T-helper 1 cell treated with Interleukin-12 subunit alpha and Interleukin-12 subunit beta and Interleukin-4 antibody, amounts not matched to agents 30 μg/mL and 1 μg/mL, for 36 hours (primary cell): Measurements from ENCODE around the gene VCX3A.
"Not testable (repeated sequence)": the region's sequence is repeated elsewhere in the genome, so short reads cannot be mapped to it uniquely, and the experiment has no call there.

Experiments used
- H3K27ac Mint-ChIP-seq: one replicate; pipeline ENCODE4 v1.8.0; 2021; ENCODE audit warnings: mild to moderate bottlenecking, mixed read lengths
- H3K27me3 Mint-ChIP-seq: one replicate; pipeline ENCODE4 v1.8.0; 2021; ENCODE audit warnings: low read depth, mixed read lengths
- H3K36me3 Mint-ChIP-seq: one replicate; pipeline ENCODE4 v1.8.0; 2021; ENCODE audit warnings: low read depth, mixed read lengths
- H3K4me1 Mint-ChIP-seq: one replicate; pipeline ENCODE4 v1.8.0; 2021; ENCODE audit warnings: low read depth, mixed read lengths
- H3K4me3 Mint-ChIP-seq: one replicate; pipeline ENCODE4 v1.8.0; 2021; ENCODE audit warnings: mild to moderate bottlenecking, moderate library complexity, mixed read lengths
- H3K9me3 Mint-ChIP-seq: one replicate; pipeline ENCODE4 v1.8.0; 2021; ENCODE audit warnings: mixed read lengths

Gene VCX3A

DNA sequence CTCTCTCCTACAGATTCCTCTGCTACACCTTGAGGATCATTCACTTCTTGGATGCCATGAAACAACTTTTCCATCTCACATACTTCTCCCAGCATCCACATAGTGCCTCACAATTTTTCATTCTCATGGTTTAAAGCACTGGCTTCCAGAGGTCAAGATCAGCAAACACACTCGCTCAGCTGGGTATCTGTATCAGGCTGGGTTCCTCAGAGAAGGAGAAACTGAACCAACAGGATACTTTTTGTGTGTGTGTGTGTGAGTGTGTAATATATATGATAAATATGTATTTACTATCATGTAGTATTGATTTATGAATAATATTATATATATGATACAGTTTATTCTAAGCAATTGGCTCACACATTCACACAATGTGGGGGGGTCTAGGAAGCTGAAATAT is at the start of gene VCX3A:
VCX3A (minus strand) TSS at position 101 of the 400 bp plus-strand sequence. CDS start 621 bp downstream, outside the sequence.
- H3K4me1 Mint-ChIP-seq, H3K27ac Mint-ChIP-seq: not testable (repeated sequence)

DNA sequence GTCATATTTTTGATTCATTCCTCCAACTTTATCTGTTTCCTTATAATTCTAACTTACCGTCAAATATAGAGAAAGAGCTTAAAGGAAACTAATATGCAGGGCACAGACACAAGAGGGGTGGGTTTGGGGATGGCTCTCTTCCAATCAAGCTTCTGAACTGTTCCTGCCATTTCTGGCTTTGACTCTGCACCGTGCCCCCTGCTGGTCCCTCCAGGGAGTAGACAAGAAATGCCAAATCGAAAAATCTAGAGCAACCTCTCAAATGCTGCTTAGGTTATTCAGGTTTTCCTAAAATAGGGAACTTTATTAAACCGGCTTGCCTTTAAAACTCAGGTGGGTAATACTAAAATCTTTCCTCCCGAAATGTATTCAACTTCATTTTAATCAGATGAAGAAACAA is 39.8 kb upstream of the VCX3A start:
- no peaks in the 10 kb centered on the region for H3K4me1 Mint-ChIP-seq
- no peaks in the 10 kb centered on the region for H3K27me3 Mint-ChIP-seq

More for the DNA sequence above, at the start of gene VCX3A:
- H3K9me3 Mint-ChIP-seq, H3K27me3 Mint-ChIP-seq, H3K4me3 Mint-ChIP-seq, H3K36me3 Mint-ChIP-seq: not testable (repeated sequence)

DNA sequence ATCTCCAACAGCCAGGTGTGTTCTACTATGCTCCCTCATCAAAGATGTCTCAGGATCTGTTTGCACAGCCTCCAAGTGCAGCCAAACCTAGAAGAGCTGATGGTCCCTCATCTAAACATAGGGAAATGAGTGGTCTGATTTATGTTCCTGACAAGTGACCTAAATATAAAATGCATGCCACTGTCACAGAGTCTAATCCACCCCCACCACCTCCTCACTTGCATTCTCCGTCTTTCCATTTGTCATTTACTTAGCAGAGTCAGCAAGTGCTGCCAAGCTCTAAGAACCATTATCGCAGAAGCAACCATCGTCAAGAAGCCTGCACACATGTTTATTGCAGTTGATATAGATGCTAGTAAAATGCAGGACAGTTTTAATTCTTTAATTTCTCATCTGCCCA is 33.1 kb upstream of the VCX3A start:
- H3K4me1 Mint-ChIP-seq: no peaks in the 10 kb centered on the region
- H3K4me3 Mint-ChIP-seq: no peak overlapping the region
- H3K9me3 Mint-ChIP-seq: no peaks in the 10 kb centered on the region
- H3K27ac Mint-ChIP-seq: no peak overlapping the region
- H3K27me3 Mint-ChIP-seq: no peaks in the 10 kb centered on the region
- no peaks in the 10 kb centered on the region for H3K36me3 Mint-ChIP-seq

More for the DNA sequence above, 39.8 kb upstream of the VCX3A start:
- Mint-ChIP-seq H3K27ac (no peak overlapping the region), H3K4me3 (no peak overlapping the region), H3K36me3 (no peaks in the 10 kb centered on the region), H3K9me3 (no peaks in the 10 kb centered on the region)

DNA sequence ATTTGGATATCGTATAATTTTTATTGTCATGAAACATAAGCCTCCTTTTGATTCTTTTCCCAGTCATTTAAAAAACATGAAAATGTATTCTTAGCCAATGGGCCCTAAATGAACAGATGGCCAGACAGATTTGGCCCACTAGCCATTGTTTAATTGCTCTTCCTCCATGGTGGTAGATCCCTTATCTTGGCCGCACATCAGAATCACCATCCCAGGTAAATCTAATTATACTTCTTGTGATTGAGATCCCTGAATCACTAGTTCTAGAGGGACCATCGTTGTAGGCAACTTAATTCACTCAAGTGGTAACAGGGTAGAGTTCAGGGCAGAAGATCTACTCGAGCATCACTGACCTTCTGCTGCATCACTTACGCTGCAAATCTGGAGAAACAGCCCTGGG is 24.1 kb upstream of the VCX3A start:
- Mint-ChIP-seq H3K9me3 (peaks cover 1% of the 10 kb centered on the region), H3K4me3 (no peak overlapping the region), H3K27me3 (no peaks in the 10 kb centered on the region), H3K4me1 (no peaks in the 10 kb centered on the region), H3K27ac (no peak overlapping the region), H3K36me3 (no peaks in the 10 kb centered on the region)

DNA sequence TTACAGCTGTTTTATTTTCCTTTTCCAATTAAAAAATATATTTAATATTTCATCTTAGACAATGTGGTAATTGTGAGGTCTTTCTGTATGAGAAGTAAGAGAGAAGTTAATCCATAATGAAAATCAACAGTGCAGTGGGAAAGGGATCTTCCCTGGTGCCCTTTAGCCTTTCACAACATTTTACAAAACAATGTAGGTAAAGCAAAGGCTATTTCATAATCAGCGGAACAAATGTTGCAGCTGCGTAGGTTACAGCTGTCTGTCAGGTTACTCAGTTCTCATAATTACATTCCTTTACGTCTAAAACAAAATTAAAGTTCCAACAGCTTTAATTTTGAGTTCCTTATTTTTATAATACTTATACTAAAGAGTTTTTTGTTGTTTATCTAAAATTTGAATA is 22.8 kb upstream of the VCX3A start:
- Mint-ChIP-seq H3K4me1 (no peaks in the 10 kb centered on the region), H3K27me3 (no peaks in the 10 kb centered on the region), H3K4me3 (no peak overlapping the region), H3K9me3 (peaks cover 9% of the 10 kb centered on the region), H3K36me3 (no peaks in the 10 kb centered on the region), H3K27ac (no peak overlapping the region)

DNA sequence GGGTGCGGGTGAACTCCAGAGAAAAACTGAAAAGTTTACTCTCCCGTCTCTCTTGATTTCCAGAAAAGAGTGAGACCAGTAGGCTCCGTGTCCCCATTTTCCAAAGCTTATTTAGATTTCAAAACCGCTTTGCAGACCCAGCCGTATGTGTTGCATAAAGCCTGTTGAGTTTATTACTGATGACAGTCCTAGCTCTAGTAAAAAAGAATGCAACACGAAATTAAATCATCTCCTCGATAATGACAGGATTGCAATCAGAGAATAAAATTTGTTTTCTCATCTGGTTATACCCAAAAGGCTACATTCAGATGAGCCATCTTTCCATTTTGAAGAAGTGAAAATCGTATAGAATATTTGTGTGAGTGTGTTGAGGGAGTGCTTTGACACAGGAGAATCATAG is 16.1 kb upstream of the VCX3A start:
- H3K27ac Mint-ChIP-seq: no peak overlapping the region
- peaks cover 16% of the 10 kb centered on the region for H3K9me3 Mint-ChIP-seq
- H3K27me3 Mint-ChIP-seq: no peaks in the 10 kb centered on the region
- H3K4me1 Mint-ChIP-seq: no peaks in the 10 kb centered on the region
- H3K36me3 Mint-ChIP-seq: no peaks in the 10 kb centered on the region
- H3K4me3 Mint-ChIP-seq: no peak overlapping the region

DNA sequence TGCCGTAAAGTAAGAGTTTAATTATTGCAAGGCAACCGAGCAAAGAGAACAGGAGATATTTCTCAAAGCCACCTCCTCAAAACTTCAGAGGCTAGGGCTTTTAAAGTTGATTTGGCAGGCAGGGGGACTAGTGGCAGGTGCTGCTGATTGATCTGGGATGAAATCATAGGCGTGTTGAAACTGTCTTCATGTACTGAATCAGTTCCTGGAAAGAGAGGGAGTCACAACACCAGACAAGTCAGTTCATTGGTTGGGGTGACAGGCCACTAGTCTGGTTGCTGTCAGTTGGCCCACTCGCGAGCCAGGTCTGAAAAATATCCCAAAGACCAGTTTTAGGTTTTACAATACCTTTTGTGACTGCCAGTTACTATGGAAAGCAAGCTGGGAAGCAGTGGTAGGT is 10.8 kb upstream of the VCX3A start:
- Mint-ChIP-seq H3K36me3 (no peaks in the 10 kb centered on the region), H3K4me1 (no peaks in the 10 kb centered on the region), H3K27me3 (no peaks in the 10 kb centered on the region), H3K4me3 (no peak overlapping the region), H3K9me3 (peaks cover 4% of the 10 kb centered on the region), H3K27ac (no peak overlapping the region)

DNA sequence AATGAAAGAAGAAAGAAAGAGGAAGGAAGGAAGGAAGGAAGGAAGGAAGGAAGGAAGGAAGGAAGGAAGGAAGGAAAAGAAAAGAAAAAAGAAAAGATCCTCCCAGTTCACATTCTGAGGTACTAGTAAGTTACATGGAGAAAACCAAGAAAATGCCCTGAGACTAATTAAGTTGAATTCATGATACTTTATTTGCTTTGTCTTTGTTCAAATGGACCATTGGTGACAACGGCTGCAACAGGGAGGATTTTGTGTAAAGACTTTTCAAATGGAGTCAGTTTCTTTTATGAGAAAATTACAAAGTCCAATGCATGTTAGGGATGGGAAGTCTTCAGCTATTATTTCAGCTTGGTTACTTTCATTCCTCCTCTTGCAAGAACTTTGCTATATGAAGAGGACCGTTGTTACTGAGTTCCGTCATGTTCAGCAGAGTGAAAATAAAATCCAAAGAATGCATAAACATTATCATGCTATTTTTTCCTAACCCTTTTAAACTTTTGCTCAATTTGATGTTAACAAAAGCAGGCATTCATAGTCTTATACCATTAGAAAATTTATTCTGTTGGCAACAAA is 8.3 kb downstream of the VCX3A start:
- Mint-ChIP-seq H3K36me3 (no peaks in the 10 kb centered on the region), H3K4me1 (no peaks in the 10 kb centered on the region), H3K4me3 (no peak overlapping the region), H3K27ac (no peak overlapping the region), H3K9me3 (no peaks in the 10 kb centered on the region), H3K27me3 (no peaks in the 10 kb centered on the region)

DNA sequence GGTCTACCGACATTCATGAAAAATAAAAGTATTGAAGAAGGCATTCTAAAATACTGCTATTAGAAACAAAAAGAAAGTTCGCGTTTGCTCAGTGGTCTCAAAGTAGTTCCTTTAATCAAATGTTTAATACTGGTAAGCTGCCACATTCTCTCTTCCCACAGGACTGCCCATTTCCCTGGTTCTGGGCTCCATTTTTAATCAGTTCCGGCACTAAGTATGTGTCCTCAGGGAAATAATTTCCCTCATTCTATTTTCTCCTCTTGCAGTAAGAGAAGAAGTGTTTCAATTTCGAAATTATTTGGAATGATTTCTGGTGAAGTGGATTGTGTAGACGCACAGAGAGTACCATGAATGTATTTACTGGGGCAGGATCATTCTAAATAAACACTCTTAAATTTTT is 17.5 kb downstream of the VCX3A start:
- Mint-ChIP-seq H3K36me3 (no peaks in the 10 kb centered on the region), H3K4me1 (no peaks in the 10 kb centered on the region), H3K4me3 (no peak overlapping the region), H3K9me3 (peaks cover 3% of the 10 kb centered on the region), H3K27ac (no peak overlapping the region), H3K27me3 (no peaks in the 10 kb centered on the region)

DNA sequence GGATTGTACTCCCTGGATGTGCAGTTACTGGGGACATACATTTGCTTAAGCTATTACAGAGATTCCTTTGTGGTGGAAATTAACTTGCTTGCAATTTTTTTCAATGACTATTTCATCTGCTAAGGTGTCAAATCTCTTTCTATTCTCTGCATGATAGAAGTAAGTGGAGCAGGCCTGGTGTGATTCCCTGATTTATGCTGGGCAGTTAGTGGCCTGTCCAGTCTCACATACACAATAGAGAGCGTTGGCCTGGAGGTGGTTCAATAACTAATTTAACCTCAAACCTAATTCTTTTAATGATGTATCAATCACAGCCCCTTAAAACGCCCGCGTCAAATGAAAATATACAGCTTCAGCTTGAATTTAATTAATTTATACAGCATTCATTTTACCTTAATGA is 28.5 kb downstream of the VCX3A start:
- Mint-ChIP-seq H3K27ac (no peak overlapping the region), H3K4me1 (no peaks in the 10 kb centered on the region), H3K36me3 (no peaks in the 10 kb centered on the region), H3K4me3 (no peak overlapping the region), H3K9me3 (peaks cover 3% of the 10 kb centered on the region), H3K27me3 (no peaks in the 10 kb centered on the region)

DNA sequence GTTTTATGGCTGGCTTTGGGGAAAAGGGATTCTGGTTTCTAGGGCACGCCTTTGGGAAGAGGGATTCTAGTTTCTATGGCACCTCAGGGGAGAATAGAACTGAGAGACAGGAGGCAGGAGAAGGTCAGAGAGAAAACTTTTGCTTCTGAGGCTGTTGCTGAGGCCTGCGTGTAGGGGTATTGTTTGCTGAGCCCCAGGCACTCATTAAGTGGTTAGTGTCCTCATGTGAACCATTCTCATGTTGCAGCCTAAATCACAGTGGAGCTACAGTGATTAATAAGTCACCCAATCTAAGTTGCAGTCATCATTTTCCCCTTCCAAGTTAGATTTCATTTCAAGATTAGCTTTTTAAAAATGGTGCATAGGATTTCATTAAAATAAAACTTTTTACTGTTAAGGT is 29.0 kb downstream of the VCX3A start:
- no peaks in the 10 kb centered on the region for H3K27me3 Mint-ChIP-seq
- no peak overlapping the region for H3K27ac Mint-ChIP-seq
- no peaks in the 10 kb centered on the region for H3K9me3 Mint-ChIP-seq
- no peaks in the 10 kb centered on the region for H3K36me3 Mint-ChIP-seq
- H3K4me3 Mint-ChIP-seq: no peak overlapping the region
- no peaks in the 10 kb centered on the region for H3K4me1 Mint-ChIP-seq

DNA sequence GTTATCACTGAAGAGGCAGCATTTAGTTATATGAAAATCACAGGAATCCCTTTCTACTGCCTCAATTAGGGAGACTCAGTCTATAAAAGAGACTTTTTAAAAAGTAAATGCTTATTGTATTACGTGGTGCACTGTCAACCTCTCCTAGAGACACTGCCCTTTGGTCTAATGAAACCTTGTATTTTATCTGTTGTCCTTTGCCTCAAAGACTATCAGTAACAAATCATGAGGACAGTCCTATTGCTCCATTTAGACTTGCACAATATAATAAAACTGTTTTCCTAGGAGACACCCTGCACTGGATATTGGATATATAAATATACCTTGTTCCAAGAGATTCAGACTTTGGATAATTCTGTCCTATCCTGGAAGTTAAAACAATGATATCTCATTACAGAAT is 34.2 kb downstream of the VCX3A start:
- no peaks in the 10 kb centered on the region for H3K27me3 Mint-ChIP-seq

DNA sequence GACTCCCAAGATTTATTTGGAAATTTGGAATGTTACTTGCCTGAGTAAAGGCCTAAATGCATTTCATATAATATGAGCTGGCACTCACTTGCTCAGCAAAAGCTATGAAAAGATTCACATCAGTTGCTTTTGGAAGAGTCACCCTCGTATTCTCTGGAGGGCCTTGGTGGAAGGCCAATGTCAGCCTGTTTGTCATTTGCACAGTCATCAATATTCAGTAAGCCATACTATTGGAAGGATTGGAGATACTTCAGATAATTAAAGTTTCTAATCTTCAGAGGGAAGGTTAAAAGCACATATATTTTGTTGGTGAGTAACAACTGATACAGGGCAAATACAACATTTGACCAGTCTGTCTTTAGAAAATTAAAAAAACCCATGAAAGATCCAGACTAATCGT is 36.6 kb downstream of the VCX3A start:
- no peaks in the 10 kb centered on the region for H3K4me1 Mint-ChIP-seq
- H3K27ac Mint-ChIP-seq: no peak overlapping the region
- H3K27me3 Mint-ChIP-seq: no peaks in the 10 kb centered on the region
- H3K4me3 Mint-ChIP-seq: no peak overlapping the region
- H3K9me3 Mint-ChIP-seq: no peaks in the 10 kb centered on the region
- H3K36me3 Mint-ChIP-seq: no peaks in the 10 kb centered on the region

More for the DNA sequence above, 34.2 kb downstream of the VCX3A start:
- Mint-ChIP-seq H3K36me3 (no peaks in the 10 kb centered on the region), H3K4me3 (no peak overlapping the region), H3K4me1 (no peaks in the 10 kb centered on the region), H3K27ac (no peak overlapping the region), H3K9me3 (no peaks in the 10 kb centered on the region)
